HEK293T (cell line): Measurements from ENCODE around the gene ZNF341.

Experiments
- CTCF ChIA-PET: fragments of 350-600 bp; formaldehyde crosslinking; extraction: SDS; loops from one replicate; lab custom pipeline; 2021; ENCODE audit warnings: antibody characterized with exemption, inconsistent platforms; lab: Yijun Ruan, JAX
- POLR2A ChIA-PET: fragments of 350-600 bp; formaldehyde crosslinking; extraction: SDS; loops from one replicate; lab custom pipeline; 2020; ENCODE audit warnings: antibody characterized with exemption, inconsistent platforms; lab: Yijun Ruan, JAX
- DNase-seq: peaks from one replicate; pipeline ENCODE4 v3.0.0; 2012; ENCODE audit warnings: mixed read lengths; ENCODE audit errors: extremely low spot score
- ARNT ChIP-seq: fragments of 450-650 bp; IDR thresholded peaks from 2 replicates; pipeline ENCODE4 v1.6.1; 2017; ENCODE audit warnings: mild to moderate bottlenecking
- BHLHE40 ChIP-seq: fragments of 450-650 bp; IDR thresholded peaks from 2 replicates; pipeline ENCODE4 v1.6.1; 2016; ENCODE audit warnings: mild to moderate bottlenecking, moderate library complexity, borderline replicate concordance
- CTBP1 ChIP-seq: fragments of 450-650 bp; IDR thresholded peaks from 2 replicates; pipeline ENCODE4 v1.6.1; 2016; ENCODE audit warnings: borderline replicate concordance
- ELF4 ChIP-seq: fragments of 450-650 bp; IDR thresholded peaks from 2 replicates; pipeline ENCODE4 v1.6.1; 2017; ENCODE audit warnings: antibody characterized with exemption
- FOXA1 ChIP-seq: fragments of 450-650 bp; IDR thresholded peaks from 2 replicates; pipeline ENCODE4 v1.6.1; 2016; ENCODE audit warnings: mild to moderate bottlenecking
- FOXK2 ChIP-seq: fragments of 450-650 bp; IDR thresholded peaks from 2 replicates; pipeline ENCODE4 v1.6.1; 2016; ENCODE audit warnings: mild to moderate bottlenecking
- FOXM1 ChIP-seq: fragments of 450-650 bp; IDR thresholded peaks from 2 replicates; pipeline ENCODE4 v1.6.1; 2017; ENCODE audit warnings: mild to moderate bottlenecking, borderline replicate concordance
- HDGF ChIP-seq: fragments of 450-650 bp; IDR thresholded peaks from 2 replicates; pipeline ENCODE4 v1.6.1; 2017; ENCODE audit warnings: antibody characterized with exemption, borderline replicate concordance
- L3MBTL2 ChIP-seq: fragments of 450-650 bp; conservative IDR thresholded peaks from 2 replicates; pipeline ENCODE4 v1.6.1; 2016; ENCODE audit warnings: mild to moderate bottlenecking
- LEF1 ChIP-seq: fragments of 450-650 bp; IDR thresholded peaks from 2 replicates; pipeline ENCODE4 v1.6.1; 2017; ENCODE audit warnings: mild to moderate bottlenecking, borderline replicate concordance
- NFRKB ChIP-seq: fragments of 450-650 bp; IDR thresholded peaks from 2 replicates; pipeline ENCODE4 v1.6.1; 2016; ENCODE audit warnings: mild to moderate bottlenecking, moderate library complexity
- SP1 ChIP-seq: fragments of 450-650 bp; IDR thresholded peaks from 2 replicates; pipeline ENCODE4 v1.6.1; 2017
- SUZ12 ChIP-seq: fragments of 450-650 bp; IDR thresholded peaks from 2 replicates; pipeline ENCODE4 v1.6.1; 2016; ENCODE audit warnings: mild to moderate bottlenecking
- TARDBP ChIP-seq: fragments of 450-650 bp; IDR thresholded peaks from 2 replicates; pipeline ENCODE4 v1.6.1; 2016
- ZNF384 ChIP-seq: fragments of 450-650 bp; IDR thresholded peaks from 2 replicates; pipeline ENCODE4 v1.6.1; 2016
- TF ChIP-seq, protein P1 (sequence below): fragments of 450-650 bp; IDR thresholded peaks from 2 replicates; pipeline ENCODE4 v1.6.1; 2016

Gene ZNF341

DNA sequence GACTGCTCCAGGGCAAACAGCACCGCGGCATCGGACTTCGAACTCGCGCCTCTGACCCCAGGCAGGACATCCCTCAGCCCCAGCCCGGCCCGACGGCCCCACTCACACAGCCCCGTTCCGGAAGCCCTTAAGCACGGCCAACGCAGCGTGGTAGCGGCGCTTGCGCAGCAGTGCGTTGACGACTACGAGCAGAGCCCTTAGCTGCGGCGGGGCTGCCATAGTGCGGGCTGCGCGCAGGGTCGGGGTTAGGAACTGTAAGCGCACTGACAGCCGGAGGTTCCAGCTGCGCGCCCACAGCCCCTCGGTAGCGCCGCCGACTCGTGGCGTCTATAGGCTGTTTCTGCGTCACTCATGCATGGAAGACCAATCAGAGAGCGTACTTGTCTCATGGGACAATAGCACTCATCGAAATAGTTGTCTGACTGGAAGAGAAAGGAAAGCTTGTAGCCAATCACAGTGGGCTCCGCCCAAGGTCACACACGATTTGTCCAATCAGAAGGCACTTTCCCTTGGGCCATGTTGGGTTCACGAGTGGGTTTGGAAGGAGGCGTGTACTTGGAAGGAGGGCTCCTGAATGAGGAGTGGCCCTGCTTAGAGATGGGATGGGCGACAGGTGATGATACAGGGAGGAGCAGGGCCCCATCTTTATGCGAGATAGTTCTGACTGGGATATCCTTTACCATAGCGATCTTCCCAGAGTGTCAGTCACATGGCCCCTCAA is 11.6 kb upstream of the ZNF341 start, which contains the start of gene PXMP4:
Gene PXMP4, minus strand, starts transcription at position 322 of the 721 bp plus-strand sequence. Its CDS starts 103 bp downstream, at position 219.
- peak; percentile 77 for DNase-seq
- ChIA-PET POLR2A (interaction anchor here (0.6 to 1.1 kb wide), 5 partner anchors 12 to 45 kb away, joined by 3 to 5 read pairs (median 3); partner anchors contain the start of gene ZNF341), CTCF (interaction anchor here (1.2 kb wide), 1 partner anchor 27 kb away, joined by 3 read pairs; no protein-coding TSS in a partner anchor)
- TF ChIP-seq L3MBTL2 (peak; percentile 64; the same call in 1 of the 2 replicates), TARDBP (peak; percentile 68; the same call in 1 of the 2 replicates), ELF4 (no peak), HDGF (no peak)
- TF ChIP-seq, protein P1, sequence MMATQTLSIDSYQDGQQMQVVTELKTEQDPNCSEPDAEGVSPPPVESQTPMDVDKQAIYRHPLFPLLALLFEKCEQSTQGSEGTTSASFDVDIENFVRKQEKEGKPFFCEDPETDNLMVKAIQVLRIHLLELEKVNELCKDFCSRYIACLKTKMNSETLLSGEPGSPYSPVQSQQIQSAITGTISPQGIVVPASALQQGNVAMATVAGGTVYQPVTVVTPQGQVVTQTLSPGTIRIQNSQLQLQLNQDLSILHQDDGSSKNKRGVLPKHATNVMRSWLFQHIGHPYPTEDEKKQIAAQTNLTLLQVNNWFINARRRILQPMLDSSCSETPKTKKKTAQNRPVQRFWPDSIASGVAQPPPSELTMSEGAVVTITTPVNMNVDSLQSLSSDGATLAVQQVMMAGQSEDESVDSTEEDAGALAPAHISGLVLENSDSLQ = peak; percentile 99

DNA sequence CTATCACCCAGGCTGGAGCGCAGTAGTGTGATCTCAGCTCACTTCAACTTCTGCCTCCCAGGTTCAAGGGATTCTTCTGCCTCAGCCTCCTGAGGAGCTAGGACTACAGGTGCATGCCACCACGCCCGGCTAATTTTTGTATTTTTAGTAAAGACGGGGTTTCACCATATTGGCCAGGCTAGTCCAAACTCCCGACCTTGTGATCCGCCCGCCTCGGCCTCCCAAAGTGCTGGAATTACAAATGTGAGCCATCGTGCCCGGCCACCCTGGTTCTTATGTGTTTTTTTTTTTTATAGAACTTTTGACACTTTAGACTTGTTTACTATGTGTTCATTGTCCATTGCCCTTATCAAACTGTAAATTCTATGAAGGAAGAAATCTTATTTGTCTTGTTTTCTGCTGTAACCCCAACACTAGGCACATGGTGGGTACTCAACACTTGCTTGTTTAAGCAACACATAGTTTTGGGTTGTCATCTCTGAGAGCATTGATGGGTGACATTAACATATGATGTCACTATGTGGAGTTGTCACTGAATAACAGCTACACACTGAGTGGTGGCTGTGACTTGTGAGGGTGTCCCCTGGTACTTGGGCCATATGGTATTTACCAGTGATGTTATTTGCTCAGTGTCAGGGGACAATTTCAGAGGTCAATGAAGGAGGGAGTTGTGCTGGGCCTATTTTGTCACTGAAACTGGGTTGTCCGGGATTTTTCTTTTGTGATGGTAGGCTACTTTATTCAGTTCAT is 10.2 kb upstream of the ZNF341 start:
- ChIA-PET CTCF (interaction anchor here (1.2 kb wide), 1 partner anchor 28 kb away, joined by 3 read pairs; no protein-coding TSS in a partner anchor), POLR2A (no interaction called here)
- no peak for DNase-seq

DNA sequence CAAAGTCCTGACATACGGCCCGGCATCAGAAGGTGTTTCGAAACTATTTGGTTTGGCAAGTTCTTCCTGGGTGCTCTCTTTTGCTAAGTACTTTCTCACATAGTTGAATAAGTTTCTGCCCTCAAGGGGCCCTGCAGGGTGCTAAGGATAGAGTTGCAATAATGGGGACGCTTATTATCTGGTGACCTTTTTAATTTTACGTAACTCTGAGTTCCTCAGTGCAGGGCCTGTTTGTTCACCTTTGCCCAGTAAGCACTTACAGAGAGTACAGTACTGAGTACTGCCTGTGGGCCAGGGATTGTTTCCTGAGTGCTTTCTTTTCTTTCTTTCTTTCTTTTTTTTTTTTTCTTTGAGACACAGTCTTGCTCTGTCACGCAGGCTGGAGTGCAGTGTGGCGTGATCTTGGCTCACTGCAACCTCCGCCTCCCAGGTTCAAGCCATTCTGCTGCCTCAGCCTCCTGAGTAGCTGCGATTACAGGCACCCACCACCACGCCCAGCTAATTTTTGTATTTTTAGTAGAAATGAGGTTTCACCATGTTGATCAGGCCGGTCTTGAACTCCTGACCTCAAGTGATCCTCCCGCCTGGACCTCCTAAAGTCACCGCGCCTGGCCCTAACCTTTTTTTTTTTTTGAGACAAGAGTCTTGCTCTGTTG is 7.2 kb upstream of the ZNF341 start:
- TF ChIP-seq FOXA1 (no peak), SP1 (no peak), FOXK2 (no peak), TARDBP (no peak), FOXM1 (no peak), NFRKB (no peak), HDGF (no peak), SUZ12 (no peak), LEF1 (no peak), ZNF384 (no peak), BHLHE40 (no peak)
- CTCF ChIA-PET = no interaction called here
- POLR2A ChIA-PET = no interaction called here
- no peak for DNase-seq

More for the DNA sequence above, 10.2 kb upstream of the ZNF341 start:
- no peak for TF ChIP-seq L3MBTL2
- TF ChIP-seq HDGF = no peak
- no peak for TF ChIP-seq BHLHE40
- no peak for TF ChIP-seq SUZ12
- TF ChIP-seq FOXM1 = no peak
- TF ChIP-seq ELF4 = no peak
- TF ChIP-seq NFRKB = no peak
- TF ChIP-seq ARNT = no peak
- TF ChIP-seq FOXA1 = no peak

DNA sequence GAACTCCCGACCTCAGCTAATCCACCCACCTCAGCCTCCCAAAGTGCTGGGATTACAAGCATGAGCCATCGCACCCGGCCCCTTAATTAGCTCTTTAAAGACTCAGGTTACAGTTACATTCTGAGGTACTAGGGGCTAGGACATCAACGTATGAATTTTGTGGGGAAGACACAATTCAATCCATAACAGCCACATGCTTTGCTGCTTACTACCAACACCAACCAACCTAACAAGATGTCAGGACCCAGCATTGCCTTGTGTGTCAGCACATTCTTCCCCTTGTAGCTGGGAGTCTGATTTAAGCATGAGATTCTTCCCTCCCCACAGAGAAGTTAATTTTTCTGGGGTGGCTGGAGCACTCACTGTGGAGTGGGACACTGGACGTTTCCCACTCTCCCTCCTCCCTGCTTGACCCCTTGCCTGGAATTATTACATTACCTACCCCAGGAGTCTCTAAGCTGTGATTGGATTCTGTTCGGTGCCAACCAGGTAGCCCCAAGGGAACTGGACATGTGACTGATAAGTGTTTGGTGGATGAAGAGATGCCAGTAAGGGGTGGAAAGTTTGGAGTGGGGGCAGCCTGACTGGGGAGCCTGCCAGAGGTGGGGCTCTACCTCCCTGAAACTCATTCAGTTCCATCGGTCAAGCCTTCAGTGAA is 6.1 kb upstream of the ZNF341 start:
- POLR2A ChIA-PET = no interaction called here
- no peak for TF ChIP-seq CTBP1
- no peak for TF ChIP-seq SUZ12
- no peak for TF ChIP-seq TARDBP
- no peak for TF ChIP-seq BHLHE40
- TF ChIP-seq, protein P1 = no peak
- no peak for TF ChIP-seq NFRKB
- CTCF ChIA-PET = no interaction called here
- no peak for DNase-seq

DNA sequence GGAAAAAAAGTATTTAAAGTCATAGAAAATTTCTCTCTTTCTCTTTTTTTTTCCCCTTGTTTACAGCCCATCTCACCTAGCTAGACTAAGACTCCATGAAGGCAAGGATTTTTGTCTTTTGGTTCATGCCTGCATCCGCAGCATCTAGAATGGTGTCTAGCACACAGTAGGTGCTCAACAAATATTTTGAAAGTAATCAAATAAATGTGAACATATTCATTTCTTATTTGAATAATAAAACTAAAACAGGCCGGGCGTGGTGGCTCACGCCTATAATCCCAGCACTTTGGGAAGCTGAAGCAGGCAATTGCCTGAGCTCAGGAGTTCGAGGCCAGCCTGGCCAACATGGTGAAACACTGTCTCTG is 4.7 kb upstream of the ZNF341 start:
- POLR2A ChIA-PET = interaction anchor here (1.3 kb wide), 1 partner anchor 64 kb away, joined by 3 read pairs; no protein-coding TSS in a partner anchor
- CTCF ChIA-PET = no interaction called here
- TF ChIP-seq L3MBTL2 (no peak), LEF1 (no peak), HDGF (no peak), SP1 (no peak), BHLHE40 (no peak)
- DNase-seq = no peak

DNA sequence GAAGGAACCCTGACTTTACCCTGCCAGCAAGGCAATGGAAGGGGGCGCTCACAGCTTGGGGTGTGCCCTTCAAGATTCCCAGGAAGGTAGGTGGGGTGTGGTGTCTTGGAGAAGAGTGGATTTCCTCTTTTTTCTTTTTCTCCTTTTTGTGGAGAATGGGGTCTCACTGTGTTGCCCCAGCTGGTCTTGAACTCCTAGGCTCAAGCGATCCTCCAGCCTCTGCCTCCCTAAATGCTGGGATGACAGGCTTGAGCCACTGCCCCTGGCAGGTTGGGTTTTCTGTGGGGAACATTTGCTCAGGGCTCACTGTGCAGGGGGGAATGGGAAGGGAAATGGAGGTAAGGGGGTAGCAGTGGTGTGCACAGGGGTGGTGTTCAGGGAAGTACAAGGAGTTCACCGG is 4.0 kb upstream of the ZNF341 start:
- ChIA-PET POLR2A (no interaction called here), CTCF (no interaction called here)
- TF ChIP-seq HDGF (no peak), NFRKB (no peak), LEF1 (no peak), ELF4 (no peak), L3MBTL2 (no peak), ZNF384 (no peak), FOXA1 (no peak), FOXK2 (no peak), FOXM1 (no peak), SUZ12 (no peak), ARNT (no peak), SP1 (no peak), CTBP1 (no peak), TARDBP (no peak)
- DNase-seq = no peak
